Coronary artery (tissue), 2 donors: ENCODE measurements around the gene TMEM244.

ENCODE experiments used
- DNase-seq: peaks from one replicate; pipeline ENCODE4 v3.0.0-alpha.2; 2017; ENCODE audit warnings: low spot score
- H3K27ac ChIP-seq, 2 donors: fragments of 200-600 bp; sonication (generic); one replicate each; pipeline ENCODE4 v1.5.1; 2016 to 2019
- H3K4me3 ChIP-seq: fragments of 200-600 bp; sonication (generic); 2 replicates; pipeline ENCODE4 v1.5.1; 2016; ENCODE audit warnings: mild to moderate bottlenecking, moderate library complexity
- TF ChIP-seq, protein P1 (sequence below): fragments of 200-600 bp; sonication (generic); IDR thresholded peaks from one replicate; pipeline ENCODE4 v1.5.1; 2019; ENCODE audit warnings: antibody characterized with exemption

The TMEM244 gene

DNA sequence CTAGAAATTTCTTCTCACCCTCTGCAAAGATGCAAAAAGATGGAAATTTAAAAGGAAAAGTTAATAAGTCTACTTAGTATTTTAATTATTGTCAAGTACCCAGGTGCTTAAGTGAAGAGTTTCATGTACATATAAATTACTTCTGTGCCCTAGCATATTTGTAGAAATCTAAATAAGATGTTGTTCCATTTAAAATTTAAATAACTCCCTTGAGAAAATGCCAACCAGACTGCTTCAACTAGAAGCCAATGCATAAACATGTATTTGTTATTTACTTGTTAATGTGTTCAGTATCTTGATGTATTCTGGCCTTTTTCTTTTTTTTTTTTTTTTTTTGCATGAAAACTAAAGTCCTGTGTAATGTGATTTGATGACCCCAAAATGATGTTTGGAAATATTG lies 6.3 kb upstream of the TMEM244 start:
- no peak for DNase-seq
- TF ChIP-seq, protein P1, sequence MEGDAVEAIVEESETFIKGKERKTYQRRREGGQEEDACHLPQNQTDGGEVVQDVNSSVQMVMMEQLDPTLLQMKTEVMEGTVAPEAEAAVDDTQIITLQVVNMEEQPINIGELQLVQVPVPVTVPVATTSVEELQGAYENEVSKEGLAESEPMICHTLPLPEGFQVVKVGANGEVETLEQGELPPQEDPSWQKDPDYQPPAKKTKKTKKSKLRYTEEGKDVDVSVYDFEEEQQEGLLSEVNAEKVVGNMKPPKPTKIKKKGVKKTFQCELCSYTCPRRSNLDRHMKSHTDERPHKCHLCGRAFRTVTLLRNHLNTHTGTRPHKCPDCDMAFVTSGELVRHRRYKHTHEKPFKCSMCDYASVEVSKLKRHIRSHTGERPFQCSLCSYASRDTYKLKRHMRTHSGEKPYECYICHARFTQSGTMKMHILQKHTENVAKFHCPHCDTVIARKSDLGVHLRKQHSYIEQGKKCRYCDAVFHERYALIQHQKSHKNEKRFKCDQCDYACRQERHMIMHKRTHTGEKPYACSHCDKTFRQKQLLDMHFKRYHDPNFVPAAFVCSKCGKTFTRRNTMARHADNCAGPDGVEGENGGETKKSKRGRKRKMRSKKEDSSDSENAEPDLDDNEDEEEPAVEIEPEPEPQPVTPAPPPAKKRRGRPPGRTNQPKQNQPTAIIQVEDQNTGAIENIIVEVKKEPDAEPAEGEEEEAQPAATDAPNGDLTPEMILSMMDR: no peak
- Histone ChIP-seq H3K4me3 (no peak overlapping the region), H3K27ac (no peak overlapping the region)

DNA sequence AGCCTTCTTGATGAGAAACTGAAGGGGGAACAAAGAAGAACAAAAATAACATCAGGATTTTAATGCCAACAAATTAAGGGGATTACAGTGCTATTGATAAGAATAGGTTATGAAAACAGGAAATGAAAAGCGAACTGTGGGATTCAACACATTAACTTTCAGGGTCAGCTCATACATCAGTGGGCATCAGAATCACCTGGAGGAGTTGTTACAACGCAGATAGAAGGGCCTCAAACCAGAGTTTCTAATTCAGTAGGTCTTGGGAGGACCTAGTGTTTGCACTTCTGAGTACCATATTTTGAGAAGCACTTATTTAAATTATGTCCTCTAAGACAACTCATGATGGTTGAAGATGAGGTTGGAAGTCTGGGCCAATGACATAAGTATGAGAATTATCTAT lies 5.6 kb upstream of the TMEM244 start:
- TF ChIP-seq, protein P1: no peak
- H3K27ac ChIP-seq: no peak overlapping the region
- H3K4me3 ChIP-seq: no peak overlapping the region
- no peak for DNase-seq

DNA sequence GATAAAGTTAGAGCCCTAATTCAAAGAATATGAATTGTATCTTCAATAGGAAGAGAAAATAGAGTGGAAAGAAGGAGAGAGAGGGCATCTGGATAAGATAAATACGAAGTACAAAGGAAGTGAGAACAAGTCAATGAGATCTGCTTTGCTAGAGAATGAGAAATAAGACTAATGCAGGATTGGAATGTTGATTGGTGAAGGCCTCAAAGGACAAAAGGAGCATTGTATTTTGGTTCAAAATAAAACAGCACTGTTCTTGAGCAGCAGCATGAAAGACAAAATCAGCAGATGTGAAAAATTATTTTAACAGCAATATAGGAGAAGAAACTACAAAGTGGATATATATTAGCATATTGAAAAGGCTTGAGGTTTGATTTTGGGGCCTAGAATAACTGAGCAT lies 5.1 kb upstream of the TMEM244 start:
- H3K4me3 ChIP-seq: no peak overlapping the region
- TF ChIP-seq, protein P1: no peak
- no peak for DNase-seq
- no peak overlapping the region for H3K27ac ChIP-seq

DNA sequence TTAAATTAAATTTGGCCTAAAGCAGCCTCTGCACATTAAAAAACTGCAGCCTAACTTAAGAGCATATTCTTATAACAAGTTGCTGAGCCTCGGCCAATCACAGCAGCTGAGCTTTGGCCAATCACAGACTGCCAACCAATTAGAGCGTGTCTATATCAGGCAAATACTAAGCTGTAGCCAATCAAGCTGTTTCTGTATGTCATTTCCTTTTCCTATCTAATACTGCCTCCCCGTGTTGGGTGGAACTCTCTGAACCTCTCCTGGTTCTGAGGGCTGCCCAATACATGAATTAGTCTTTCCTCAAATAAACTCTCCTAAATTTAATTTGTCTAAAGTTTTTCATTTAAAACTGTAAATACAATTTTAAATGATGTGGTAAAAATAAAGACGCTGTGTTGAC lies 3.9 kb upstream of the TMEM244 start:
- no peak overlapping the region for H3K27ac ChIP-seq
- TF ChIP-seq, protein P1: no peak
- no peak for DNase-seq

DNA sequence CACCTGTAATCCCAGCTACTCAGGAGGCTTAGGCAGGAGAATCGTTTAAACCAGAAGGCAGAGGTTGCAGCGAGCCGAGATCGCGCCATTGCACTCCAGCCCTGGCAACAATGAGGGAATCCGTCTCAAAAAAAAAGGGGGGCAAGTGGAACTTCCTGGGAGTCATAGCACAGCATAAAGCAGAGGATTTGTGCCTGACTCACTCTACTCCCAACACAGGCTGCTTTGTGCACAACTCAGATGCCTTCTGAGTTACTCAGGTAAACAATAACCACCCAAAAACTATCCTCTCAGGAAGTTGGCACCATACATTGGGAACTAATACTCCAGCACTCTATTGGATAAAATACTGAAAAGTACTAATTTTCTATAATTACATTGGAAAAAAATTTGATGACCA lies 2.5 kb upstream of the TMEM244 start:
- TF ChIP-seq, protein P1: no peak
- no peak for DNase-seq
- Histone ChIP-seq H3K27ac (no peak overlapping the region), H3K4me3 (no peak overlapping the region)

More for the DNA sequence above, 3.9 kb upstream of the TMEM244 start:
- H3K4me3 ChIP-seq: no peak overlapping the region

DNA sequence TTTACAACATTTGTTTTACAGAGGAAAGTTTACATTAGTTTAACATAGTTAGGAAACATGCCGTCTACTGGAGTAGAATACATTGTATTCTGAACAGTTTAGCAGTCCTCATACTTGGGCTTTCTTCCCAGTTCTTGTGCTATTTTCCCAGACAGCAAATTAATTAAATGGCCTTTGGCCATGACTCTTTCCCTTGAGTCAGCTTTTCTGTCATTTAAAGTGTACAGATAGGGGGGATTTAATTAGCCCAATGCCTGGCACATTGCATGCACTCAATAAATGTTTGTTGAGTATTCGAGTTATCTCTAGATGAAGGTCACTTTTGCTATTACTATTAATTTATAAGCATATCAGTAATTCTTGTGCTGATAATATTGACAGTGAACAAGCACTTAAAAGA lies 1.6 kb downstream of the TMEM244 start:
- TF ChIP-seq, protein P1: no peak
- no peak for DNase-seq
- Histone ChIP-seq H3K27ac (no peak overlapping the region), H3K4me3 (no peak overlapping the region)

DNA sequence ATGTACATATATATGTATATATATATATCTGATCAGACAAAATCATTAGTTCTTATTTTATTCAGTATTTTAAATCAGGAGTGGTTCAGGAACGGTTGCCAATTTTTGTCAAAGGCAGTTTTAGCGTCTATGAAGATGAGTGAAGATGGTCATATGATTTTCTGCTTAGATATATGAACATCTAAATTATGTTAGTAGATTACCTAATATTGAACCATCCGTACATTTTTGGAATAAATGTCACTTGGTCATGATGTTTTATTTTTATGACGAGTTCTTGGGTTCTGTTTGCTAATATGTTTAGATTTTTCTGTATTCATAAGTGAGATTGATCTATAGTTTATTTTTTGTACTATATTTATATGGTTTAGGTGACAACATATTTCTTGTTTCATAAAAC lies 3.3 kb downstream of the TMEM244 start:
- no peak overlapping the region for H3K4me3 ChIP-seq

More for the DNA sequence above, 3.3 kb downstream of the TMEM244 start:
- TF ChIP-seq, protein P1: no peak
- DNase-seq: no peak
- H3K27ac ChIP-seq: no peak overlapping the region
